Stimulated activated CD4-positive, alpha-beta T cell treated with anti-CD3 and anti-CD28 coated beads, Interleukin-2, amount 100 ng/mL, for 24 hours (primary cell): ENCODE data around the gene TNS3.
"Not testable (repeated sequence)": the region's sequence is repeated elsewhere in the genome, so short reads cannot be mapped to it uniquely, and the experiment has no call there.

Experiments used
- DNase-seq, 2 donors: peaks; one replicate each; pipeline ENCODE4 v3.0.0-alpha.2; 2020

Gene TNS3

DNA sequence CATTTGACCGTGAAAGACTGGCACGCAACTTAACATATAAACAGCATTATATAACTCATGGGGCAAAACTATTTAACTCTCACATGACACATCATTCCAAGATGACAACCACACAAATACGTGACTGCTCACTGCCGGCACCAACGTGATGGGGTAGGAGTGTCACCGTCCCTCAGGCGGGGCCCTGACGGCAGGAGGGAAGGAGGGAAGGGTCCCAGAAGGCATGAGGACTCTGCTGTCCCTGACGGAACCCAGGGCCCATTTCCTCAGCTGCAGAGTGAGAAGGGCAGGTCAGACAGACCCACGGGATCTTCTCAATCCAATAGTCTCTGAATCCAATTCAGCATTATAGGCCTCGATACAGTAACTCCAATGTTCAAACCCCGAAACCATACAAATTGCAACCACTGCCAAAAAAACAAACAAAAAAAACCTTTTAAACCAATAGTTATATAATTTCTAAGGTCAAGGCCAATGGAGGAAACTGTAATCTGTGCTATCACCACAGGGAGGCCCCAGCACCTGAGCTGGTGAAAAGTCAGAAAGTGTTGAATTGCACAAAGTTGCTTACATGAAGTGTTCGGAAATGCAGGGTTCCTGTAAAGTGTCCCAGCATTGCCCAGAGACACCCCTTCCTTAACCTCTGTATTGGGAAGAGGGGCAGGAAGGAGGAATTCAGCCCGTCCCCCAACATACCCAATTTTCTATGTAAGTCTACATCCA is 137.4 kb downstream of the TNS3 start:
- DNase-seq: no peak

GRCh38 chr7:47443049-47443448 is 138.9 kb downstream of the TNS3 start:
- DNase-seq: no peak

DNA sequence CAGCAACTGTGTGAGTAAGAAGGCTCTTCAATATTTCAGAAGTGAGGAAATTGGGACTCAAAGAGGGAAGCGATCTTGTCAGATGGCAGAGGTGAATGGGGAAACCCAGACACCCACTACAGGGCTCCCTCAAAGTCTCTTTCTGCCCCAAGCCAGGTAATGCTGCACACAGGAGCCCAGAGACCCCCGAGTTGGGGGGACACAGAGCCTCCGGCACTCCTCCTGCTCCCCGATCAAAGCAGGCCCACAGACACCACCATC is 139.4 kb downstream of the TNS3 start:
- DNase-seq: no peak

DNA sequence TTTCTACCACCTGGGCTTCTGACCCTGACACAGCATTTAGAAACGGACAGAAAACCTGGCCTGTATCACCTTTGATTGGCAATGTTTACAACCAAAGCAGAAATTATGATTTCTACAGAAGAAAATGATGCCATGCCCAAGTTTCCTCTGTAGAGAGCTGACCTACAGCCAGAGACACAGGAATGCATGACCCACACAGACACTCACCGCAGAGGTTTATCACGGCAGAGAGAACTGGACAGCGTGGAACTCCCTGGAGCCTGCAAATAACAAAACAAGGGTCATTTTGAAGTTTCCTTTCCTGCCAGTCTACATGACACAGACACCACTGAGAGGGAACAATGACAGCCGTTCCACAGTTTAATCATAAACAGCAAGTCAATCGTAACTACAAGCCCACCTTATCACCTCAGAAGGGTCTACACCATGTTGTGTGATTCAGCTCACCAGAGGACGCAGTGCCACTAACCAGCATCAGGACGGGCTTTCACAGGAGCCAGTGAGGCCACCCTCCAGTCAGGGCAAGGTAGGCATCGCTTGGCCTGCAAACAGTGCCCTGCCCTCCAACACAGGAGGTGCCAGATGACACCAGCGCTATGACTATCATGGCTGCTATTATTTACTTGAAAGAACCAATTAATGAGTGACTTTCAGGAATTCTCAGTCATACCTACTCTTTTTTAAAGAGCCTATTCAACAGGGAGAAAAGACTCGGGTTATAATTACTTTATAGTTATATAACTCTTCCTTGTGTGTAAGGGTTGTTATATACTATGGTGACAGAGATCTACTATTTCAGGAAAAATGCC is 139.9 kb downstream of the TNS3 start:
- no peak for DNase-seq

DNA sequence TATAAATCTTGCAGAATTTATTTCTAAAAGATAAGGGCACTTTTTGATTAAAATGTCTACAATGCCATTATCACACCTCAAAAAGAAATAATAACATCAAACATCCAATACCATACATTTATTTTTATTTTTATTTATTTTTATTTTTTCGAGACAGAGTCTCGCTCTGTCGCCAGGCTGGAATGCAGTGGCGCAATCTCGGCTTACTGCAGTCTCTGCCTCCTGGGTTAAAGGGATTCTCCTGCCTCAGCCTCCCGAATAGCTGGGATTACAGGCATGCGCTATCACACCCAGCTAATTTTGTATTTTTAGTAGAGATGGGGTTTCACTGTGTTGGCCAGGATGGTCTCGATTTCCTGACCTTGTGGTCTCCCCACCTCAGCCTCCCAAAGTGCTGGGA is 140.9 kb downstream of the TNS3 start:
- not testable (repeated sequence) for DNase-seq

- DNase-seq: no peak
Measured at GRCh38 chr7:47440320-47440719, 141.6 kb downstream of the TNS3 start.

DNA sequence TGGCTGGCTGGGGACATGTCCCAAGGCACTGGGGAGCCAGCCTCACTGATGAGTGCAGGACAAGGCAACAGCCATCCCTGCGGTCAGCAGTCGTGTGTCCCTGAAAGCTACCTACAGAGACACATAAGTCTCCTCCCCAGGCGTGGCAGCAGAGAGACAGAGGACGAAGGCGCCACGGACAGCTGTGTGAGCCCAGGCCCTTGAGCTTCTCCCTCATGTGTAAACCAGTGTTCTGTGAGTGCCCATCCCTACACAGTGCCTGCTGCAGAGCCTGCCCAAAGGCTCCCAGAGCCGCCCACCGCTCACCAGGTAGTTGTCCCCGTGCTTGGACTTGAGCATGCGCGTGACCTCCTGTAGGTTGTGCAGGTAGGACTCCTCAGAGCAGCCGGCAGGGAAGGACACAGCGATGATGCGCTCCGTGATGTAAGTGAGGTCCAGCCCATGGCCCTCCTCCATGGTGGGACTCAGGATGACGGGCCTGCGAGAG is 142.7 kb downstream of the TNS3 start:
- DNase-seq: no peak

DNA sequence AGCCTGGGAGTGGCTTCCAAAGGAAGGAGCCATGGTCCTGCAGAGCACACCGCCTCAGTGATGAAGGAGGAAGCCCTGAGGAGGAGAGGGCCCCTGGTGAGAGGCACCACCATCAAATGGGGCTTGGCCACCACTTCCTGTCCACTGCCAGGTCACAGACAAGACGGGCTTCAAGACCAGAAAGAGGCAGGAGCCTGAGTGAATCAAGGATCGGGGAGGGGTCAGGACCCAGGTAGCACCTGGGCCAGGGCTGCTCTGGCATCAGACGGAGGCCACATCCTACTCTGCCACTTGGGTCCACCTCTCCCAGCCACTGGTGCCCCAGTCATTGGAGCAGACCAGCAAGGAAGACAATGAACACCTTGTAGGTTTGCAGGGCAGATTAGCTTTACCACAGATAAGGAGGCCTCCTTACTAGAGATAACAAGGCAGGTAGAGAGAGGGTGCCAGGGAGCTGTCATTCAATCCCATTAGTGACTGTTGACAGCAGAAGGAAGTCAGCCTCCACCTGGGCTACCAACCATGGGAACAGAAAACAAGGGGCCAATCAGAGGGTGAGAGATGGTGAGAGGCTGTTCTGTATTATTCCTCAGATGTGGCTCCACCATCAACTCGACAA is 143.4 kb downstream of the TNS3 start:
- DNase-seq: no peak

DNA sequence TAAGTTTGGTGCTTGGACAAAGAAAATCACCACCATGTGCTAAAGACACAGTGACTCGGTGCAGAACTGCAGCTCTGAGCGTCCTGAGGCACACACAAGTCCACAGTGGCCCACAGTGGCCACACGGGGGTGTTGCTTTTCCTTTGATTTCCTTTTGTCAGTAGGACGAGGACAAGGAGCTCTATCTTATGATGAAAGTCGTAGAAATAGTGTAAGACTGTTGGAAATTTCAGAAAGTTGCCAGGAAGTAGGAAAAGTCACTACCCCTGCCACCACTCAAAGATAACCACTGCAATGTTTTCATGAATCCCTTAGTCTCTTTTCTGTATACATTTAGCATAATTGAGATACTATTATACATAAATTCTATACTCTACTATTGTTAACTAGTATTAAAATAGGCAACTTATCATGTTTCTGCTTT is 146.0 kb downstream of the TNS3 start:
- no peak for DNase-seq

- no peak for DNase-seq
Measured at GRCh38 chr7:47433564-47433895, 148.4 kb downstream of the TNS3 start.

DNA sequence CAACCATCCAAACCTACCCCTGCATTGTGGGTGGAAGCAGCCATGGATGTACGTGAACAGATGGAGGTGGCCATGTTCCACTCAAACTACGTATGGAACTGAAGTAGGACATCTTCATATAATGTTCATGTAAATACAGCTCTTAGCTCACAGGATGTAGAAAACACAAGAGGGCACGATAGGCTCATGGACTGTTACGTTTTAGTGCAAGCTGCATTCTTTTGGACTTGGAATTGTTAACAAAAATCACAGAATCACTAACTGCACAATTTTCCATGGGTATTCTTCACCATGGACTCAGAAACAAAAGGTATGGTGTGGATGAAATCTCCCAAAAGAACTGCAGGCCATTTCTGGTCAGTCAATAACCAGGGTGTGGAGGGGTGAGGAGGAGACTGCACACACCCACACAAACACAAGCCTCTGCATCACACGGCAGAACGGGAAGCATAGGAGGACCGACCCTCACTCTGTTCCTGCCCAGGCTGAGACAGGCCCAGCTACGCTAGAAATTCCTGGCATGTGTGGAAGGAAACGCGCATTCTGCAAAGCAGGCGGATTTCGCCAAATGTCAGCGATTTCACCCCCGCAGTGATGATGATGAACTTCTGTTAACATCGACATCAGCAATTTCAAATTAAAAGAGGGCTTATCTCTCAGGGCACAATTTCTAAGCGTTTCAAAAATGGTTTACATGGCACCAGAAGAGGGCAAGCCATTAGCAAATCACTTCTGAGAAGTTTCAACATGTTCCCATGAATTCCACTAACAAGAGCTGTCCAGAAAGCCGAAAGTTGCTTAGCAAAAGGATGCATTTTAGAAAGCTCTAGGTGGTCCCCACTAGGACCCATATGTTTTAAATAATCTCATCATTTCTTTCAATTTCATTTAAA is 149.0 kb downstream of the TNS3 start:
- DNase-seq: no peak

DNA sequence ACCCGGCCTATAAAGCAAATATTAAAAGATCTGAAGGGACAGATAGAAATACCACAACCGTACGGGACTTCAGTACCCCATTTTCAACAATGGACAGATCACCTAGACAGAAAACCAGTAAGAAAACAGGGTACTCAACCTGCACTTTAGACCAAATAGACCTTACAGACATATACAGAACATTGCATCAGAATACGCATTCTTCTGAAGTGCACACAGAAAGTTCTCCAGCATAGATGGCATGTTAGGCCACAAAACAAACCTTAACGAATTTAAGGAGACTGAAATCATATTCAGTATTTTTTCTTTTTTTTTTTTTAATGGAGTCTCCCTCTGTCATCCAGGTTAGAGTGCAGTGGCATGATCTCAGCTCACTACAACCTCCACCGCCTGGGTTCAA is 151.5 kb downstream of the TNS3 start:
- no peak for DNase-seq

DNA sequence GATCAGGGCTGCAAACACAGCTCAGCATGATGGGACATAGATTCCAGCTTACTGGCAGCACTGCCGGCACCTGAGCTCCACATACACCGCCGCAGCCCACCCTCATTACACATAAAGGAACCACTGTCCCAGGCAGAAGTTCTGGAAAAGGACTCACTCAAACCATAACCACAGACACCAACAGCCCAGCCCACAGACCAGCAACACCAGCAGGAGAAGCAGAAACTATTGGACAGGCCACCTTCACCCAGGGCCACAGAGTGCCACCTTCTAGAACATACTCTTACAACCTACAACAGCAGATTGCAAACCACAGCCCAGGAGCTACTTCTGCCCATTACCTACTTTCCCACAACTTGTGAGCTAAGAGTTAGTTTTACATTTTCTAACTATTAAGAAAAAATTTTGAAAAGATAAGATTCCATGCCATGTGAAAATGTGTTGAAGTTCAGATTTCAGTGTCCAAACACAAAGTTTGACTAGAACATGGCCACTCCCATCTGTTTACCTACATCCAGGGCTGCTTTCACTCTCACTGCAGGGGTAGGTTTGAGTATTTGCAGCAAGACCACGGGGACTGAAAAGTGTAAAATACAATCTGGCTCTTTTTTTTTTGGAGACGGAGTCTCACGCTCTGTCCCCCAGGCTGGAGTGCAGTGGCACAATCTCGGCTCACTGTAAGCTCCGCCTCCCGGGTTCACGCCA is 153.0 kb downstream of the TNS3 start:
- no peak for DNase-seq

- DNase-seq: no peak
Measured at GRCh38 chr7:47428052-47428767, 153.7 kb downstream of the TNS3 start.

DNA sequence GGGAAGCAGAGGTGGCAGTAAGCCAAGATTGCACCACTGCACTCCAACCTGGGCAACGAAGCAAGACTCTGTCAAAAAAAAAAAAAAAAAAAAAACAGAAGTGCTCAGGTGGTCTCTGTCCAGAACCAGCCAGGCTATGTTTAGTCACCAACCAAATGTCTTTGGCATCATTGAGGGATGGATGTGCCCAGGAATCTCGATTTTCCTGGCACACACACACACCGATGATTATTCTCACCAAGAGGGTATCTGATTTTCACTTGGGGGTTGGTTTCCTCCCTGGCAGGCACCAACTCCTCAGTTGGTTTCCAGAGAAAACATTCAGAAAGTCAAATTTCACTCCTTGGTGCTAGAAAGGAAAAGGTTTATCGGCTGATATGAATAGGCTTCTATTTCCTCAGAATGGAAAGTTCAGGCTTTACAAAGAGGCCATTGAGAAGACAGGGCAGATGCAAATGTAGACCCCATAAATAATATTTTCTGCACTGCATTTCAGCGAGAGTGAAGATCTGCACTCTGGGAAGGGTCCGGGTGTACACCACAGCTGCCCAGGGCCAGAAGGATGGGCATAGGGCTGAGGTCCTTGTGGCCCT is 154.8 kb downstream of the TNS3 start:
- DNase-seq: no peak

DNA sequence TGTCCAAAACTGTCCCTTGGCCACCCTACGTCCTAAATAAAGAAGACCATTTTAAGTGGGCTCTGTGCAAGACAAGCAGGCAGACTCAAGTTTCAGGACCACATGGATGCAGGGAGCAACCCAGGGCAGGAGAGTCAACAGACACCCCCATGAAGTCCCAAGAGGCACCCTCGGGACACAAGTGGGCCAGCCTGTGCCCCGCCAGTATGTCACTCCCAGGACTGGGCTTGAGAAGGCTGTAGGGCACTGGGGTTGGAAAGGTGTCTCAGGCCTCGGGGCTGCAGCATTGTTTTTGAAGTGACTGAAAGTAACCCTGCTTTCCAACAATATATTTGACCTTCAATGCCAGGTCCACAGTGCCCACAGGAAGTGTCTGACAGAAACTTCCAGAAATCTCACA is 157.4 kb downstream of the TNS3 start:
- DNase-seq: no peak

DNA sequence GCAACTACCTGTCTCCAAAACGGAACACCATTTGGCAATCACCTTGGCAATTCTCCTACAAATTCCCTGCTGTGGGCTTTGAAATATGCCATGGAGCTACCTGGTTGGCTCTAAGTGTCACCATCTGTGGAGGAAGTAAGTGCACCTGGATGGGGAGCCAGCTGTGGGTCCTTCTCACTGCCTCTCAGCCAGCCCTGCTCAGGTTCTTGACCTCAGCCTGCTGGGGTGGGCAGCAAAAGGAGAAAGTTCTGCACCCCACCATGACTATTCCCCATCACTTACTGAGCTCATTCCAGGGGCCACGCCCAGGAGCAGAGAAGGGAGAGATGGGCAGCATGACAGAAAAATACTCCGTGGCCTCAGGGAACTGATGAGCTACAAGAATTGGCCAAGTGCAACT is 158.7 kb downstream of the TNS3 start:
- DNase-seq: no peak

DNA sequence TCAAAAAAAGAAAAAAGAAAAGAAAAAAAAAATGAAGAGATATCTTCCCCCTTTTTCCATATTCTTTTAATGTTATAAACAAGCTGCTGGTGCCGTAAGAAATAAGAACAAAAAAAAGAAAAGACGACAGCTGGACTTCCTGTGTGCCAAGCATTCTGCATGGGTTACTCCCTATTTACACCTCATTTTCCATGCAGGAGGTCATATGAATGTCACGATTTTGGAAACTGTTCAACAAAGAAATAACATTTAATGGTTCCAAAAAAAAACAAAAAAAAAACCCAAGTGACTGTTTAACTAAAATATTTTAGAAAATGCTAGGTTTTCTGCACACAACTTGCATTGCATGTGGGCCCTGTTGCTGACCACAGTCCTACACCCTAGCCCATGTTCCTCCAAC is 159.3 kb downstream of the TNS3 start:
- no peak for DNase-seq

- DNase-seq: no peak
Measured at GRCh38 chr7:47421456-47421855, 160.5 kb downstream of the TNS3 start.

- no peak for DNase-seq
Measured at GRCh38 chr7:47420122-47420780, 161.7 kb downstream of the TNS3 start.

DNA sequence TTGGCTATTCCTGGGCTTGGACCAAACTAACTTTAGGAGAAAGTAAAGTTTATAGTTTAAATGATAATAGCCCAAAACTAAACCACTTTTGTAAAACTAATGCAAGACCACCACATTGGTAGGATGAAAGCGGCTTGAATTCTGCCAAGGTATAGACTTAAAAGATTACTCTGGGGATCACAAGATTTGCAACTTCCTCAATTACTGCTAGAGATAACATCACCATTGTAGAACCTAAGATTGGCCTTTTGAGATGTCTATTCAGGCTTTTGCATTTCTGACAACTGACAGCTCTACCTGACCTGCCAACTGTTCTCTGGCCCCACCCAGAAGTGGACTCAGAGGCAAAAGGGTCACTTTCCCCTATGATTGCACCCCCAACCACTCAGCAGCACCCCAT is 162.4 kb downstream of the TNS3 start:
- no peak for DNase-seq
